HG03280 (cell line): Measurements from ENCODE around the gene LPCAT1.

Experiments
- ATAC-seq: cut with Tn5 transposase; IDR thresholded peaks from one replicate; pipeline ENCODE4 v1.9.1; 2021; ENCODE audit warnings: mild to moderate bottlenecking, moderate library complexity; ENCODE audit not compliant: unreplicated experiment

The LPCAT1 gene

DNA sequence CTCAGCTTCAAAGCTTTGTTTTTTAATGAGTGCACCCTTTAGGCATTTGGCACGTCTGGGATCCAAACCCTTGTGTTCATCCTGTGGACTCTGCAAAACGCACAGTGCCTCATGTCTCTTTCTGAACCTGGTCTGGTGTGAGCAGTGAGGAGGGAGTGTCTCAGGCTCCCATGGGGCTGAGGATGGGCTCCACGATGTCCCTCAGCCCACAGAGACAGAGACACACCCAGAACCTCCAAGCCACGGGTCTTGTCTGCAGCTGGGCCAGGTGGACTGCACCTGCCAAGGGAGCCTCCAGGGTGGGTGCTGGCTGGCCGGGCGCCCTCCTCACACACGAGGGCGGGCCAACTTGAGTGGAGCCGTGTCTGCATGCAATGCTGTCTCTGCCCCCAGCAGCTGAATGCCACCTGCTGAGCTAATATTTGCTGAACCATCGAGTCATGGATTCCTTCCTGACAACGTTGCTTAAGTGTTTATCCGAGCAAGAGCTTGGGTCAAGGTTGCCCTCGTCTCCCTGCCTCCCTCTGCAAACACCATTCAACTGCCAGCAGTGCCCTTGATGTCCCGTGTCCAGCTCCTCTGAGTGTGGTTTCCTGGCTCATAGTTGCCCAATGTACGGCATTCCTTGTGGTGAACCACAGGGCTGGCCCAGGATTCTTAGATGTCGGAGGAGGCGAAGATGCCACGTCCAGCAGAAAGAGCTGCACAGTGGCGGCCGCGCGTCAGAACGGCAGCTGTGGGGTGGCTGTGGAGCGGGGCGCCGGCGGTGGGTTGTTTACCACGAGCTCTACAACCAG lies 31.4 kb upstream of the LPCAT1 start:
- ATAC-seq = no peak

DNA sequence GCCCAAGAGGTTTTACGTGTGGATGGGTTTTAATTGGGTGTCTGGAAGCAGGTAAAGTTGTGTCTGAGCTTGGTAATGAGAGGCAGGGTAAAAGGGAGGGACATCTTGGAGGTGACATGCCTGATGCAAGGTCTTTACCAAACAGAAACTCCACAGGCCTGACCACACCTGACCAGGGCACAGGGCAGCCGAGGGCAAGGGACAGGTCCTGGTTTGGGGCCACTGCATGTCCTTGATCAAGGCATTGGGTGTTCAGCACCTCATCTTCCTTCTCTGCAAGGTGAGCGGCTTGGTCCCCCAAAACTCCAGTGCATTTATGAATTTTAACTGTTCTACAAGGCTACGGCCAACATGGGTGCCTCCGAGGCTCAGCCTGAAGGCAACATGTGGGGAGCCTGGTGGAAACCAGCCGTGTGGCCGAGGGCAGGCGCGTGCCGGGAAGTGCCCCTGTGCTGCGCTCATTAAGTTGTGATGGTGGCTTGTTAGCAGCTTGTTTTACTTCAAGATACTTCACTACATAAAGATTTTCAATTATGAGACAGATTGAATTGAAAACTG lies 30.7 kb upstream of the LPCAT1 start:
- no peak for ATAC-seq

DNA sequence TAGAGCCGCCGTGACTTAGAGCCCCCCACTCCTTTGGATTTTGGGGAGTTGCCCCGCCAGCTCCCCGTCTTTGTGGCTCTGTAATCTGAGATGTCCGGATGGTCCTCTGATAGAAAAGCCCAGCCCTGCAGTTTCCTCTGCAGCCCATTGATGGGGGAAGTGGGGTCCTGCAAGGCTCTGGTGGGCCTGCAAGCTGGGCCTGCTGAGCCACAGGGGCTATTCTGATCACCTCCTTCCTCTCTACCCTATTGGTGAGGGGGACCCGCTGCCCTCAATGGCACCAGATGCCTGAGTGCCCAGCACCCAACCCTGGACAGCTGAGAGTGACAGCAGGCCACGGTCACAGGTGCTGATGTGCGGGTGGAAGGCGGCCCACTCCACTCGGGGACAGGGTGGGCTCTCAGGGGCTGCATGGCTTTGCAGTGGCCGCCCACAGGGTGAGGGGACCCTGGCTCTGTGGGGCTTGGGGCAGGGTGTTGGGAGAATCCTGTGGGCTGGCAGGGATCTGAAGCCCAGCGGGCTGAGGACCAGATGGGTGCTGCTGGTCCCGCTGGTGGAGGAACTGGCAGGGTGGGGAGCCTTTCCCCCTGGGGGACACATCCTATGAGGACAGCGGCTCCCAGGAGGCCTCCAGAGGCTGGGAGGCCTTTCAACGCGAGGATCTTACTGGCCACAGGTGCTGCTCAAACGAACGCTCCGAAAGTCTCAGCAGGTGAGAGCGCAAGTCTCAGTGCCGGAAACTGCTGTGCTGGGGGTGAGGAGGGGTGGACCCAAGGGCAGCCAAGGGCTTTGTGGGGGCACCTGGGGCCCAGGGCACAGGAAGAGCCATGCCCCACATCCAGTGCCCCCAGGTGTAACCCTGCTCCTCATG lies 30.0 kb upstream of the LPCAT1 start:
- no peak for ATAC-seq

DNA sequence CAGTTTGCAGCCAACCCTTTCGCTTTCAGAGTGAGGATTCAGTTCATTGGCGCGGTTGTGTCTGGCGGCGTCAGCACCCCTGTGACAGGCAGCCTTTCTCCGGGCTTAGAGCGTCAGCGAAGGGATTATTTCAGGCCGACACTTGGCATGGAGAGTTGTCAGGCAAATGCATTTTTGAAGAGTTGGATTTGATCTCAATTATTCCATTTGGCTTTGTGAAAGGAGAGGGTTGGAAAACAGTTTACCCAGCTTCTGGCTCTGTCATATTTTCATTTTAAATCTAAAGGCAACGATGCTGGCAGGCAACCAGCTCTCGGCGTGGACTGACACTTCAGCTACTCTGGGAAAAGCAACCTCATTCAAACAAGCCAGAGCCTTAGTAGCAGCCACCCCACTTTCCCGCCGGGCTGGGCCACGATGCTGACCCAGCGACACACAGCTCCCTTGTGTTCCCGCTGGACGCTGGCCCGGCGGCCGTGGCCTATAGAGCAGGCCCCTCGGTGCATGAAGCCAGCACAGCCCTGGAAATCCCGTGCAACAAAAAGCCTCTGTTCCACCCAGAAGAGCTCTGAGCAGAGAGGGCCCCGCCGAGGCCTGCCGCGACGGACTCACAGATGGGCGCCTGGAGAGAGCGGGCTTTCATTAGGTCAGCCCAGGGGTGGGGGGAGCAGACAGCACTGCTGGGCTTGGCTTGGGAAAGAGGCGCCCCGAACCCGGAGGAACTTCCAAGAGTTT lies 28.9 kb upstream of the LPCAT1 start:
- ATAC-seq = no peak

DNA sequence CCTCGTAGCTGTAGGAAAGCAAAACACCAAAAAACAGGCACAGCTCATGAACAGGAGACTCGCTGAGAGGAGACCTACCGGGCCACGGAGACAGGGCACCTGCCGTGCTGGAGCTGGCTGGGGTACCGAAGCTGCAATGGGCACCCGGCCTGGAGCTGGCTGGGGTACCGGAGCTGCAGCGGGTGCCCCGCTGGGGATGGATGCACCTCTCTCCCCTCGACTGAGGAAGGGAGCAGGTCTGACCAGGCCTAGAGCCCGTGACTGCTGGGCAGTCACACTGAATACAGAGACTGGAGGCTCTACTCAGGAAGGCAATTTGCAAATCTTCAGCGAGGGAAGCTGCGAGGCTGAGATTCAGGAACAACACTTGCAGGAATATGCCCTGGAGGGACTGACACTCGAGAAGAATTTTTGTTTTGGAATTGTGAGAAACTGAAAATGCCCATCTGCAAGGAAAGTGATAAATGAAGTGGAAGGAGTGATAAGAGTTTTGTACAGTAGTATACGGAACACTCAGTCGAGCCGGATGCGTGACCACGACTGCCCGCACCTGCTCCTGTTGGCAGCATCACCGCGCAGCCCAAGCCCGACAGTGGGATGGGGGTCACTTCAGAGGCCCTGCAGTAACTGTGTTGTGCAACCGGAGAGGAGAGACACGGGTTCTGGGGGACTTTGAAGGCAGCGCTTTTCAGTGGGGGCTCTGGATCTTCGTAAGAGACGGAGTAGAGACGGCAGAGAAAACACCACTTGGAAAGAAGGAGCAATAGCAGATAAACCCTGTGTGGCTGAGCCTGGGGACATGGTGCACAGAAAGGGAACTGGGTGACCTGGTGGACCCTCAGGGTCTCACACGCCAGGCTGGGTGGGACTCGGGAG lies 27.9 kb upstream of the LPCAT1 start:
- ATAC-seq = no peak

DNA sequence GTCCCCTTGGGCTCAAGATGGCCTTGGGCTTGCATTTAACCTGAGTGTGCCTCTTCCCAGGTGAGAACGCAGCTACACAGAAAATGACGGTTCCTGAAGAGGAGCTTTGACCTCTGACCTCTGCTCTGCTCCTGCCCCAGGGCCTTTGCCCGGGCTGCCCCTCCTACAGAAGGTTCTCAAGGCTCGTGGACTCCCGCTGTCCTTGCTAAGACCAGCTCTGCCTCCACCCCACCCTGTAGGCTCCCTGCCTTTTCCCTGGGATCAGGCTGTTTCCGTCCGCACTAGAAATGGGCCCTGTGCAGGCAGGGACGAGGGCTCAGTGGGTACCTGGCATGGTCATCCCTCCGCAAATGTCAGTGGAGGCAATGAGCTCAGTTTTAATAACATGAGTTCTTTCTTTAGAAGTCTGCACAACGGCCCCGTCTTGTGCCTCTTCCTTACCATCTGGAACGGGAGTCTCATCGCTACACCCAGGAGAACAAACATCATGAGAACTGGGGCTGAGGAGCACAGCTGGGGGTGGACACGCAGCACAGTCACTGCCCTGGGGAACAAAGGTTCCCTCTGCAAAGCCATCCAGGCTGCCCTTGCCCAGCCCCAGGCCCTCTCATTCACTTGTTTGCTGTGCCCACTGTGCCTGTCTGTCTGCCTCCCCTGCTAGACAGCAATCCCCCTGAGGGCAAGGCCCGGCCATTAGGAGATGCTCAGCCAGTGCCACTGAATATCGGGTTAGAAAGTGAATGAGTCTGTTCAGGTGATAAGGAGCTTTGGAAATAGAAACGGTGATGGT lies 26.7 kb upstream of the LPCAT1 start:
- no peak for ATAC-seq

DNA sequence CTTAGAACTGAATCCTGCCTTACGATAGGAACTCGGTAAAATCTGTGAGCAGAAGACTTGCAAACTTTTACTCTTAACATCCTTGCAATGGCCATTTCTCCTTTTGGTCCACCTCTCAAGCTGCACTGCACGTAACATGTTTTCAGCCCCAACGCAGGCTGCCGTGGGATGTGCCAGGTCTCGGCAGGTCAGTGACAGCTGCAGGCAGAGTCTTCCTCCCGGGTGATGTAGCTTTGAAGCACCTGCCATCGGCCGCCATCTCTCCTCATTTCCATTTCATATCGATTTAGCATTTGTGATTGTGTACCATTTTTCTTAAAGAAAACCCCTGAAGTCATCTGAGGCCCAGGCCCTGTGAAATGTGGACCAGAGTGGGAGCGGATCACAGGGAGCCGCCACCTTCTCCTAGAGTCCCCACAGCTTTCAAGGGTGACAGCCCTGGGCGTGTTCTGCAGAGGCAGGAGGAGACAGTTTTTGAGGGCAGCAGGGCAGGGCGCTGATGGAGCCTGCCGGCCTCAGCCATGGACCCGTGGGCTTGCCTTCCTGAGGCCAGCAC lies 25.8 kb upstream of the LPCAT1 start:
- no peak for ATAC-seq

DNA sequence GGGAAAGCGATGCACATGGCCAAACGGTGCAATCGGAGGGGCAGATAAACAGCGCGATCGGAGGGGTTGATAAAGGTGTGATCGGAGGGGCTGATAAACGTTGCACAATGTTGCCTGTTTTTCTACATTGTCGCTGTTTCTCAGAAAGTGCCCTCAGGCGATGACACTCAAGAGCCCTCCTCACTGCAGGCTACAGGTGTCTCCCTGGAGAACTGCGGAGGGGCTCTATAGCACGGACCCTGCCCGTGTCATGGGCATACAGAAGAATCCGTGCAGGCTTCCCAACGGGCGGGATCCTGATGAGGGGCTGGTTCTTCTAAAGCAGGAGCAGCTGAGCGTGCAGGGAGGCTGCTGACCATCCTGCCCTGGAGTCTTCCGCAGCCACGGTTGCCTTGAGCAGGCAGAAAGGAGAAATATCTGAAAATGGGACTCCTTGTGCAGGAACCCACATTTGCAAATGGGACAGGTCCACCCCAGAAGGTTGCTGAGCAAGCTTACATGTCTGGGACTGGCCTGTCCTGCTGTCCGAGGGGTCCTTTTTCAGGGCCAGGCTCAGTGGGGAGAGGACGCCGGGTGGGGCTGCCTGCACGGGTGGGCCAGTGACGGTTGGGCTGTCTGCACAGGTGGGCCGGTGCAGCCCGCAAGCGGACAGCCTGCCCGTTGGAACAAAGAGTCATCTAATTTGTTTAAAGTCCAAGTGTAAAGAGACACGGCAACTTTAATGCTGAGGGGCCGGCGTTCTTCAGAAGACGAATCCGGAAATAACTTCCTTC lies 25.1 kb upstream of the LPCAT1 start:
- no peak for ATAC-seq

DNA sequence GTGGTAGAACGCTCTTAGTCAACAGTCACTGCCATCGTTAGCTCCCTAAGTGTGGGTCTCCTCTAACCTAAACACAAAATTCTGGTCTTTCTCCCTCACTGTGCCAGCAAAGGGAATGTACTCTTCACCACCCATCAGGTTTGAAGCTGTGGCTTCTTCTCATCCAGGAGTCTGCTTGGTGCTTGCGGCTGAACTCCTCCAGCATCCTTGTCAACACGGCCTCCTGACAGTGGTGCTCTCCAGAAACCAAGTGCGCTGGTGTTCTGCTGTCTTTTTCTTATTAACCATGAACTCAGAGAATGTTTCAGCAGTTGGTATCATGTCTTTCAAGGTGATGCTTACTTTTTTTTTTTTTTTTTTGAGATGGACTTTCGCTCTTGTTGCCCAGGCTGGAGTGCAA lies 23.9 kb upstream of the LPCAT1 start:
- no peak for ATAC-seq

DNA sequence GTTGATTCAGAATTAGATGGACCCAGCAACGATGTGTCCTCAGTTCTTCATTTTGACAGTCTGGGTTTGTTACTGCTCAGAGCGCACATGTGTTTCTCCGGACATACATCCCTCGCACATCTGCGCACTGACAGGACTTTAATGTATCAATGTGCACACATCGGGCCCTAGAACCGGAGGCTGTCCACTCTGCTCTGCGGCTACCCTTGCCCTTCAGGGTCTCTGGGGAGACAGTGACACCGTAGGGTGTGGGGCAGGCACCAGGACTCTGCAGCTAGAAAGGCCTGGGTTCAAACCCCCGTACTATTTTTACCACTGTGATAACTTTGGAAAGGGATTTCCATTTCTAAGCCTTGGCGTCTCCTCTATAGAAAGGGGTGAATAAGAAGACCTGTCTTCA lies 23.5 kb upstream of the LPCAT1 start:
- ATAC-seq = no peak

DNA sequence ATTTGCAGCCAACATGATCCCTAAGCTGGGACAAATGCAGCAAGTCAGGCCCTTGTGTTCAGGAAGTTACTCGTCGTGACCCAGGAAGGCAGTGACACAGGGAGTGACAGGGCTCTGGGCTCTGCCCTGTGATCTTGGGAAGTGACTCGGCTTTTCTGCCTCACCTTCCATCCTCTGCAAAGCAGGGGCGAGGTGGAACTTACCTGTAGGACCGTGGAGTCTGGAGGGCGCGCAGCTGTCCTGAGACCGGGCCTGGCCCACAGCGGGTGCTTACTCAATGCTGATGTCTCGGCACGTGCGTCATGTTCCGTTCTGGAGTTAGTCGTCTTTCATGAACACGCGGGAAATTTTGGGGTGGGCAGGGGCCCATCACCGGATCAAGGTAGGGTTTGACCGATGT lies 22.8 kb upstream of the LPCAT1 start:
- no peak for ATAC-seq

DNA sequence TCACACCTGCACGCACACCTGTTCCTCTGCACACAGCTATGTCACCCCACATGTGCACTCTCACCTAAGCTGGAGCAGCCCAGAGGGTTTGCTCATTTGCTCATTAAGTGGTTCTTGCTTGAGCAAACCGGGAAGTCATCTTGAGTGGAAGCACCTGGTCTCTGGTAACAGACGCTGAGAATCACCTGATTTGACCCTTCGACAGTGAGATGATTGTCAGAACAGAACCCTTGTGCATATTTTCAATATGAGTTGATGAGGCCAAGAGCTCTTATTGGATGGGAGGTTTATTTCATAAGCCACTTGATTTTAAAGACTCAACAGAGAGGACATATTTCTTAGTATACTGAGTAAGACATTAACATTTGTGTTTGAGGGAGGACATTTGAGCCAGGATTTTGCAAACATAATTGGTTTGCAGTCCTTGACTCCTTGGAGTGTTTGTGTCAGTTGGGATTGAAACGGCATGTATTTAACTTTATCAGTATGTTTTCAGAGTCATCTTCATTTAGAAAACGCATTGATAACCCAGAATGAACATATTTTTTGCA lies 22.1 kb upstream of the LPCAT1 start:
- ATAC-seq = no peak

DNA sequence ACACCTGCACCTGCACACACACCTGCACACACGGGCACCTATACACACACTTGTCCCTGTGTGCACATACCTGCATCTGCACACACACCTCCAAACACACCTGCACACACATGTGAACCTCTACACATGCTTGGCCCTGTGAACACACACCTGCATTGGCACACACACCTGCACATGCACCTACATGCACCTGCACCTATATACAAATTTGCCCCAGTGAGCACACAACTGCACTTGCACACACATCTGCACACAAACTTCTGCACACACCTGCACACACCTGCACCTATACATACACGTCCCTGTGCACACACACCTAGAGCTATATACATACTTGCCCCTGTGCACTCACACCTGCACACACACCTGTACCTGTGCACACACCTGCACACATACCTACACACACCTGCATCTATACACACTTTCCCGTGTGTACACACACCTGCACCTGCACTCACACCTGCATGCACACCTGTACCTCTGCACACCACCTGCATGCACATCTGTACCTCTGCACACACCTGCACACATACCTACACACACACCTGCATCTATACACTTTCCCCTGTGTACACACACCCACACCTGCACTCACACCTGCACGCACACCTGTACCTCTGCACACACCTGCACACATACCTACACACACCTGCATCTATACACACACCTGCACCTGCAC lies 21.5 kb upstream of the LPCAT1 start:
- no peak for ATAC-seq

DNA sequence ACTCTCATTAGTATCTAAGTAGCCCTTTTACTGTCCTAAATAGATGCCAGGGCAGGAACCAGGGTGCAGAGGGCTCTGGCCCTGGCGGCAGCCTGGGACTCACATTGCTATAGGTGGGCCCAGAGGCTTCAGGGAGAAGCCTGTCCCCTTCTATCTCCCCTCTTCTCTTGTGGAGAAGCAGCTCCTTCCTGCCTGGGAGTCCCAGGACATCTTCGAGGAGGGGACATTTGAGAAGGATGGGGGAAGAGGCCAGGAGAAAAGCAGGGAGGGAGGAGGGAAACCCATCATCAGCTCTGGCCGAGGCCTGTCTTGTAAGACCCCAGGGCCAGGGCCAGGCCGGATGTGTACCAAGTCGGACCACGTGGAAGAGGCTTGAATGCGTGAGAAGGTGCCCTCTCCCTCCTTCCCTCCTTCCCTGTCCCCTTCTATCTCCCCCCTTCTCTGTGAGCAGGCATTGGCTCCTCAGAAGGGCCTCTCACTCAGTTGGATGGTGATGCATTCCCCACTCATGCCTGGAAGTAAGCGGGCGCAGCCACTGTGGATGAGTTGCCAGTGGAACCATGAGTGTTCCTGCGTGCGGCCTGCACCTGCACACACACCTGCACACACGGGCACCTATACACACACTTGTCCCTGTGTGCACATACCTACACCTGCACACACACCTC lies 20.7 kb upstream of the LPCAT1 start:
- no peak for ATAC-seq

DNA sequence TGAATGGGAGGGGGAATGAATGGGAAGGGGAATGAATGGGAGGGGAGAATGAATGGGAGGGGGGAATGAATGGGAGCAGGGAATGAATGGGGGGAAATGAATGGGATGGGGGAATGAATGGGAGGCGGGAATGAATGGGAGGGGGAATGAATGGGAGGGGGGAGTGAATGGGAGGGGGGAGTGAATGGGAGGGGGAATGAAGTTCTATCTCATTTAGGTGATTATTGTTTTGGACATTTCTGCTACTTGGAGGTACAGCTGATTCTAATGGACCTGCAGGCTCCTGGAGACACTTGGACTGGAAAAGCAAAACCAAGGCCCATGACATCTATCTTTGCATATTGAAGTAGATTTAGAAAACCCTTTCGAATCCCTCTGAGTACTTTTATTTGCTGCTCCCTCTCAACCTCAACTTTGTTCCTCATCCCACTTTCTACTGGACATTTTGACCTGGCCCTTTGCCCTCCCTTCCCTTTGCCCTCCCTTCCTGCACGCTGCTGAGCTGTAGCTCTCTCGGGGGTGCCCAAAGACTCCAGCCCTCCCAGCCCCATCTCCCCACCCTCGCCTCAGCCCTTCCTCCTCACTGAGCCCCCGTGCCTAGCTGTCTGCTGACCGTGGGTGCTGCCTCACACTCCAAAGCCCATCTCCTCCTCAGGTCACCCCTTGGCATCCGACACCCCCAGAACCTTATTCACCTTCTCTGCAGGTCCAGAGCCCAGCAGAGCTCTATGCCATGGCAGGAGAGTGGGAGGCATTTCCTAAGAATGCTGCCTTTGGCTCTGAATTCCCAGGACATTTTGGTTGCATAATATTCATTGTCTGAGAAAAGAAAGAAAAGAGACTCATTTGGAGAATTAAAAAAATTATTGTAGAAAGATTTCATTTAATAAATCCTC lies 19.9 kb upstream of the LPCAT1 start:
- no peak for ATAC-seq

DNA sequence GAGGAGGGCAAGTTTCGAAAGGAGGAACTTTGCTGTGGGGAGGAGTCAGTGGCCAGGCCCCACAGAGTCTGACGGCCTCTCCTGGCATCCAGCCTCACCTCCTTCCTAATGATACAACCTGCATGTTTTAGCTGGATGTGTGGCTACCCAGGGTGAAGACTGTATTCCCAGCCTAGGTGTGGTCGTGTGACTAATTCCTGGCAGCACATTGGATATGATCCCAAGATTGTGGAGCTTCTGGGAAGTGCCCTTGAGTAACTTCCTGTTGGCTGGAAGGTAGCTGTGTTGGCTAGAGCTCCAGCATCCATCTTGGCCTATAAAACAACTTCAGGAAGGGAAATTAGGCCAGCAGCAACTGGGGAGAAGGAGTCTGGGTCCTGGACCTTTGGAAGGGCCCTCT lies 19.0 kb upstream of the LPCAT1 start:
- ATAC-seq = no peak
